GM21717 (cell line): ENCODE measurements around the gene CACNA2D3.

Experiments used
- ATAC-seq: cut with Tn5 transposase; IDR thresholded peaks from one replicate; pipeline ENCODE4 v1.9.1; 2021; ENCODE audit warnings: mild to moderate bottlenecking, moderate library complexity; ENCODE audit not compliant: unreplicated experiment

Gene CACNA2D3

GRCh38 chr3:54213907-54214306 lies 91.6 kb downstream of the CACNA2D3 start:
- ATAC-seq = no peak

DNA sequence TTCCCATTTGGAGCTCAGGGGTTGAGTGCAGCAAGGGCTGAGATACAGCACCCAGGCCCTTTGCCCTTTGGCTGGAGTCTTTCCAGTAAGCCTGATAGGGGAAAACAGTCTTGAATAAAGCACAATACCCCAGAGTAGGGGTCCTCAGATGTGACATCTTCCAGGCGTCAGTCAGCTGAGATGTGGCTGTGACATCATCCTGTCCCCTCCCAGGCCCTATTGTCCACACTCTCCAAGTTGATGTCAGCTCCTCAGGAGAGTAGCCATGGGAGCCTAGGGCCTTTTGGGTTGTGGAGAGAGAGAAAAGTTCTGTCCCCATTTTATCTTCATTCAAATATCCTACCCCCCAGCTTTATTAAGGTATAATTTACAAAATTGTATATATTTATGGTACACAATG lies 92.5 kb downstream of the CACNA2D3 start:
- no peak for ATAC-seq

- ATAC-seq = no peak
These were observed 93.2 kb downstream of the CACNA2D3 start for GRCh38 chr3:54215521-54215920.

DNA sequence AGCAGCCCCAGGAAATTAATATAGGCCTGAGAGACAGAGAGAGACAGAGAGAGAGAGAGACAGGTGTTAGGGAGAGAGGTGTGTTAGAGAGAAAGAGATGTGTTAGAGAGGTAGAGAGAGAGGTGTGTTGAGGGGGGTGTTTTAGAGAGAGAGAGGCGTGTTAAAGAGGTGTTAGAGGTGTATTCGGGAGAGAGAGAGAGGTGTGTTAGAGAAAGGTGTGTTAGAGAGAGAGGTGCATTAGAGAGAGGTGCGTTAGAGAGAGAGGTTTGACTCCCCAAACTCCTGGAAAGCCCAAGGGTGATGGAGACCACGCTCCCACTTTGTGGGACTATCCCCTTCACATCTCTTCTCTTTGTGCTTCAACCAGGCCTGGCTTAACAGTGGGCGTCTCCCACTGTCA lies 95.5 kb downstream of the CACNA2D3 start:
- no peak for ATAC-seq

DNA sequence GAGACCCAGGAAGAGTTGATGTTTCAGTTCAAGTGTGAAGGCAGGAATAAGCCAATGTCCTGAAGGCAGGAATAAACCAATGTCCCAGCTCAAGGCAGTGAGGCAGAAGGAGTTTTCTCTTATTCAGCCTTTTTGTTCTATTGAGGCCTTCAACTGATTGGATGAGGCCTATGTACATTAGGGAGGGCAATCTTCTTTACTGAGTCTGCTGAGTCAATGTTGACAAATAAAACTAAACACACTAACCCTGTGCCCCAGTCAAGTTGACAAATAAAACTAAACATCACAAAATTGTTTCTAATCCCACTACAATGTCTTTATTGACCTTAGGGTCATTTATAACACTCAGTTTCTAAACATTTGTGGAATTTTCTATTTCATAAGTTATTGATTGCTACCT lies 100.0 kb downstream of the CACNA2D3 start:
- no peak for ATAC-seq

DNA sequence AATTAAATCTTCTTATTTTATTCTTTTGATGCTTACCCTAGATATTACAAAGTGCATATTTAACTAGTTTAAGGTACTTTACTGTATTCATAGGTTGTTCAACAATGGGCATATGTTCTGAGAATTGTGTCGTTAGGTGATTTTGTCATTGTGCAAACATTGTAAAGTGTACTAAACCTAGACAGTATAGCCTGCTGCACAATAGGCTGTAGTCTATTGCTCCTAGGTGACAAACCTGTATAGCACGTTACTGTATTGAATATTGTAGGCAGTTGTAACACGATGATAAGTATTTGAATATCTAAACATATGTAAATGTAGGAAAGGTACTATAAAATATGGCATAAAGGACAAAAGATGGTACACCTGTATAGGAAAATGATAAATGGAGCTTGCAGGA lies 100.7 kb downstream of the CACNA2D3 start:
- ATAC-seq = no peak

DNA sequence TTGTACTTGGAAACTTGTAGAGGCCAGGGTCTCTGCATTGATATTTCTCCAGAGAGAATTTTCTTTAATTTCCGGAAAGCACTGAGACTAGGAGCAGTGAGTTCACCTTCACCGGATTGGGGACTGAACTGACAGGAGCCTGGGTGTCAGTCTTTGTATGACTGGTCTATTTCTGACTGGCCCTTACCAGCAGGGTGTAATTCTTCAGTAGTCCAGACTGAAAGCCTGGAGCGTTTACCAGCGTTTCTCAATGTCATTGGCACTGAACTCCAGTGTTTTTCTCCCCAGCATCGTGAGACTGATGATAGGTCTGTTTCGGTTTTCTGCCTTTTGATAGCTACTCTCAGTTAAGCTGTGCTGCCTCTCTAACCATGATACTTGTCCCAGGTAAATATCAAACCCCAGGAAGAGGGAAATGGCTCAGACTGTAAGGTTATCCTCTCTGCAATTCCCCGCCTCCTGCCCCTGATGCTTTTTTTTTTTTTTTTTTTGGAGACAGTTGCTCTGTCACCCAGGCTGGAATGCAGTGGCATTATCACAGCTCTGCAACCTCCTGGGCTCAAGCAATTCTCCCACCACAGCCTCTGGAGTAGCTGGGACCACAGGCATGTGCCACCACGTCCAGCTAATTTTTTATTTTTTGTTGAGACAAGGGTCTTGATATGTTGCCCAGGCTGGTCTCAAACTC lies 103.6 kb downstream of the CACNA2D3 start:
- no peak for ATAC-seq

DNA sequence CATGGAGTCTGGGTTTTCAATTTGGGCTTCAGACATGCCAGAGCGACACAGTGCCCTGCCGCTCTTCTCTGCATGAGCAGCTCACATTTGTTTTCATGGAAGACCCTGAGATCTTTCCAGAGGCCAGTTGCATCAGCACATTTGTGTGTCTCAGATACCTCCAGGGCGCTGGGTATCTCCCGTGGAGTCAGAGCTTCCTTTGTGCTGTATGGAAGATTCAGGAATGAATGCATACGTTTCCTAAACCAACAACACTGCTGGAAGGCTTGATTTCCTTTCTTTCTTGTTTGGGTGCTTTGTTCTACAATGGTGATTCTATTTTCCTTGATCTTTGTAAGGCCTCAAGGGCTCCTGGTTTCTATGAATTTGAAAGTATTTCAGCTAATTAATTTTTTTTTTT lies 106.5 kb downstream of the CACNA2D3 start:
- no peak for ATAC-seq

- ATAC-seq = no peak
These were observed 110.3 kb downstream of the CACNA2D3 start for GRCh38 chr3:54232618-54233017.

DNA sequence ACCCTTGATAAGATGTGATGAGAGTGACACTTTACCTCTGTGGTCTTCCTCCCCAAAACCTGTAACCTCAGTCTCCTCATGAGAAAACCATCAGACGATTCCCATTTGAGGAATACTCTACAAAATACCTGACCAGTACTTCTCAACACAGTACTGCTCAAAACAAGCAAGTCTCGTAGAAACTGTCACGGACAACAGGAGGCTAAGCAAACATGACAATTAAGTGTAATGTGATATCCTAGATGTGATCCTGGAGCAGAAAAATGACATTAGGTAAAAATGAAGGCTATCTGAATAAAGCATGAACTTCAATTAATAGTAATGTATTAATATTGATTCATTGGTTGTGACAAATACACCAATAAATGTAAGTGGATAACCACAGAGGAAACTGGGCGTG lies 113.6 kb downstream of the CACNA2D3 start:
- ATAC-seq = no peak

DNA sequence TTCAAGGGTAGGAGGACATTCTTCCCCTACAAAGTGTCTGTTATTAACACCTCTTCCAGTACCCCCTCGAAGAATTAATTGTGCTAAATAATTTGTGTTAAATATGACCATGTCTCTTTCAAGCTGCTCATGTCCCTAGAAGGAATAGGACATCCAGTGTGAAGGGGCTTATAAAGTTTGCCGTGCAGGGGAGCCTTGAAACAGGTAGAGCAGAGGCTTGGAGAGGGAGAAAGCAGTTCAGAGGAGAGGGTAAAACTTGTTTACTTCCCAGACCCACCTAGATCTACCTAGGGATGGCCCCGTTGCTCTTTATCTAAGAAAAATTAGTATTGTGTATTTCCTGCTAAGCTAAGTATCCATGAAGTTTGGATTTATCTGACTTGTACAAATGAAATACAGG lies 114.8 kb downstream of the CACNA2D3 start:
- ATAC-seq = no peak

GRCh38 chr3:54237788-54238502 lies 115.6 kb downstream of the CACNA2D3 start:
- no peak for ATAC-seq

DNA sequence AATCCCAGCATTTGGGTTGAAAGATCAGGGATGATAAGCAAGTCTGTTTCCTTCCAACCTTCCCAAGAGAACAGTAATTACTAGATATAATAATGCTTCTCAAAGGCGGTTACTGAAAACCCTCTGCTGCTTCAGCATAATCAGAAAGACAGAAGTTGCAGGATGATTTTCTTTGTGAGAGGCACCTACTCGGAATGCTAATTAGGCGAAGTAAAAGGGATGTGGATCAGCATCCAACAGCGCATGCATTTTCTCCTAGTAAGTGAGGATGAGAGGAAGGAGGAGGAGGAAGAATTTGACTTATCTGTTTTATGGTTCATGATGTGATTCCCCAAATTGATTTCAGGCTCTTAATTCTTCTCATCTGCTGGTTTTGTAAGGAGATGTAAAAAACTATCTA lies 118.0 kb downstream of the CACNA2D3 start:
- ATAC-seq = no peak

DNA sequence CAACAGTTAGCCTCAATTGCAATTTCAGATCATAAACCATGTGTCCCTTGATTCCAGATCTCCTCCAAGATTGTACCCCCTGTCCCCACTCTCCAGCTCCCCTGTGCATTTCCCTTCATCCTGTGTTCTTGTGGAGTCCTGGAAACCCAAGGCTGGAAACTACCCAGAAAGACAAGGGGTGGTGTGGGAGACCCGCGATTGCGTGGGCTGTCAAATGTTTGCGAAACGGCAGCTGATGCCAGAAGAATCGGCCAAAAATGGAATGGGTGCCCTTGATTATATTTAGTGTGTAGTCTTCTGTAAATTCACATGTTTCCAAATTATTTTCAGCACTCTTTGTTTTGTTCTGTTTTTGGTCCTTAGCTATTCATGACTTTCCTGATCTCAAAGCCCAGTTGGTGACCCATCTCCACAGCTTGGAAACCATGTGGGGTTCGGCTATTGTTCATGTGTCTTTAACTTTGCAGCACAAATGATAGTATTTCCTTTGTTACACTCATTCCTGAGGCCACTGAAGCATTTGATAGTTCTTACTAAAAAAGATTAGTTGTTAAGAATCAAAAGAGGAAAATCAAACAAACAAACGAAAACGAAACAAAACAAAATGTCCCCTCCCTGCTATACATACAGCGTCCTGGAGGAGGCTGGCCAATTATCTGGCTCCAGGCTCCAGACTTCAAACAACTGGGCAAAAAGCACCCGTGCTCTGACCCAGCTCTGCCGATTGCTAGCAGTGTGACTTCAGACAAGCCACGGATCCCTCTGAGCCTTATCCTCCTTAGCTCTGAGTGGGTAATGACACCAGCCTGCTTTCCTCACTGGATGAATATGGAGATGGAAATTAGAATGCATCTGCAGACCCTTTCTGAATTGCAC lies 120.9 kb downstream of the CACNA2D3 start:
- ATAC-seq = no peak

DNA sequence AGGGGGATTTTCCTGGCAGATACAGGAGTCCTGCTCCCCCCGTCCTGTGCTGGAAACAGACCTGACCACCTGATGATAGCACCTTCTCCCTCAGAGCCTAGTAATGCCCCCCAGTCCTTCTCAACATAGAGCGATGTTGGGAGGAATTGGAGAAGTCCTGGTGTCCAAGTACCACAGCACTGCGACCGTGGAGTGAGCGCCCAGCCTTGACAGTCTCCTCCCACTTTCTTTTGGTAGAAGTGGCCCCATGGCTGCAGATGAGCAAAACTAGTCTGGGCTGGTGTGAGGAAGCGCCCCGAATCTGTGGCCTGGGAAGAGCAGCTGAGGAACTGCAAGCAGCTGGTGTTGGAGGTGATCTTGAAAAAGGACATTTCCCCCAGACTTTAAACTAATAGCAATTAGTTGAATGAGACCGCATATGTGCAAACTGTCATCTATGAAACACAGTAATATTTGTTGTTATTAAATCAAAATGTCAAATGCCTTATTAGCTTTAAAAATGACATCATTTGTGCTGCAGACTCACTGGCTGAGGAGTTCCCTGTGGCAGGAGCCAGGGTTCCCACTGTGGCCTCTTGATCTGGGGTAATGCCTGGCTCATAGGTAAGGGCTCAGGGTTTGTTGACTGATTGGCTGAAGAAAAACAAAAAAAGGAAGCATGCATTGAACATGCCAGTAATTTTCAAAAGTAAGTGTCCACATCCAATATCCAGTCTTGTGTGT lies 121.8 kb downstream of the CACNA2D3 start:
- ATAC-seq = no peak

DNA sequence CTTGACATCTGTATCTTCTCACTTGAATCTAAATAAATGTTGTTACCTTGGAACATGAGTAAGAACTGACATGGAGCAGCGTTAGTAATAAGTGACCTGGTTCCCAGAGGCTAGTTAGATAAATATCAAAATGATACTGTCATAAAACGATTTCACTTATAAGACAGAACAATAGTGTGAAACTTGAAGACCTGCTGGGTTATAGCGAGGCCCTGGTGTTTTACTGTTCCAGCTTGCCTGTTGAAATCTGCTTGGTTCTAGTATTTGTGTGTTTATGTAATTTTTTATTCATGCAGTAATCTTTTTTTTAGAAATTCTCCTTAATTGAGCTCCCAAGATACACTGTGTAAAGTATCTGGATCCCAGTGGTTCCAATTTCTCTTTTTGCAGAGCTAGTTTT lies 129.4 kb downstream of the CACNA2D3 start:
- no peak for ATAC-seq

DNA sequence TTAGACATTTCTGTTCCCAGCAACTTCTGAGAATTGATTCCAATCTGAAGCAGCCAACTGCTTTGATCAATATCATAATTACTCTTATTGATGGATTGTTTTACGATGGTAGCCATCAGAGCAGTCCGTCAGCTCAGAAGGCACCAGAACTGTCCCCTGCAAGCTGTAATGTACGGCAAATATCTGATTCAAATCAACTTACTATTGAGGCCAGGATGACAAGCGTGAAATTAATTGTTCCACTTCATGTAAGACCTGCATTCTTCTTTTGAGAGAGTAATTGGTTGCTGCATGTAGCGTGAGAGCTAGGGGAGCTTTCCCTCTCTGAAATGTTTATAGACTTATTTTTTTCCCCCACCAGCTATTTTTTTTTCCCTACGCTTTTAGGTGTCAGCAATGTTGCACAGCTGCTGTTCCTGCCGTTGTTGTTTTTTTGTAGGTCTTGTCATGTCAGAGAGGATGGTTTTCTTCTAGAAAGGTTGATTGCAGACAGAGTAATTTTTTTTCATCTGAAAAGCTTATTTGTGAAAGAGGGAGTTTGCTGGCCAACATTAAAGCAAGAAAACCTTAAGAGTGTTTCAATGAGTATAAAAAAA lies 134.9 kb downstream of the CACNA2D3 start:
- no peak for ATAC-seq

DNA sequence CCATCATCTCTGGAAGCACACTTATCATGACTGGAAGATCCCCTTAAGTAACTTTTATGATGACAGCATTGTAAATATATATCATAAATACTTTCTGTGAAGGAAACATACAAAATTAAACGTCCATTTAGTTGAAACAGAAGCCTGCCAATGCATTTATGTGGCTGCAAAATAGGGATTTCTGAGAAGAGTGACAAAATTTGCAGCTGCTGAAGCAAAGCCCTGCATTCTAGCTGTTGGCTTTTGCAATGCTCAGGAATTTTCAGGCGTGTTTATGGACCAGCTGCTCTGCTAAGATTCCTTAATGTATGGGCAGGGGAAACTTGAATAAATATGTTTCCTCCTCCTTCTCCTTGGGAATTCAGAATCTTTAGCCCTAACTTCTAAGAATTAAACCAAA lies 137.3 kb downstream of the CACNA2D3 start:
- ATAC-seq = no peak

DNA sequence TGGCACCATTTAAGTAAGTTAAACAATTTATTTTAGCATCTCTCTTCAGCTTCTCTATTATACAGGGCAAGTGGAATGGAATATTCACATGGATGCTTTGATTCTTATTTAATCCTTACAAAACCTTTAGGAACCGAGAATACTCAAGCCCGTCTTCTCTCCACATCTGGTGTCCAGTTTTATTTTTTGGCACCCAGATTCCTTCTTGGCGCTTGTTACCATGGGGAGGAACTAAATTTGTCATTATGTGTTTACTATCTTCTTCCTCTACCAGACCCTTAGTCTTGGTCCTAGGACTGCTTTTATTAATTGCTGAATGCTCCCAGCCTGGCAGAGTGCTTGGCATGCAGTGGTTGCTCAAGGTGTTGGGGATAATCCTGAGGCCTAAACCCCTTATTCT lies 138.8 kb downstream of the CACNA2D3 start:
- ATAC-seq = no peak

DNA sequence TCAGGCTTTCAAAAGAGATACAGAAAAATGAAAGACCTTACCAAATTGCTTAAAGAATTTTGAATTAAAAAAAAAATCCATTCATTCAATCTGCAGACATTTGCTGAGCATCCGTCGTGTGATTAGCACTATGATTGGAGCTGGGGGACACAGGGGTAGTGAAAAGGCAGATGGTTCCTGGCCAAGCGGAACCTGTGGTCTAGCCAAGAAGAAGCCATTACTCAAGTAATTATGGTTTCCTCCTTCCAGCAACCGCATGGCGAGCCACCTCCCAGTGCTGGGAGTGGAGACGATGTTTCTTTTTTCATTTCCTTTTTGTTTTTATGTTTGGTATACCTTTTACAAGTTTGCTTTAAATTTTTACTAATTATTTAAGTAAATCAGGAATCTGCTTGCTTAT lies 140.2 kb downstream of the CACNA2D3 start:
- ATAC-seq = no peak

GRCh38 chr3:54262946-54263345 lies 140.6 kb downstream of the CACNA2D3 start:
- no peak for ATAC-seq
